Ureter (tissue), 1 donor: ENCODE results near the gene MAPK12. TPM values are rescaled to one million over a fixed set of nuclear protein-coding genes. Genes with fewer than 3 reads are reported as not detected.

Source experiments
- DNase-seq: peaks from one replicate; pipeline ENCODE4 v3.0.0-alpha.2; 2020; ENCODE audit warnings: low spot score
- total RNA-seq: library from RNA; stranded (reverse); gene quantifications from one replicate; pipeline ENCODE4 v1.2.4, GENCODE V29; 2023
- donor health status: DM: yes; HTN: yes; CAD: no.

MAPK12 gene
- 14.1 TPM for total RNA-seq

DNA sequence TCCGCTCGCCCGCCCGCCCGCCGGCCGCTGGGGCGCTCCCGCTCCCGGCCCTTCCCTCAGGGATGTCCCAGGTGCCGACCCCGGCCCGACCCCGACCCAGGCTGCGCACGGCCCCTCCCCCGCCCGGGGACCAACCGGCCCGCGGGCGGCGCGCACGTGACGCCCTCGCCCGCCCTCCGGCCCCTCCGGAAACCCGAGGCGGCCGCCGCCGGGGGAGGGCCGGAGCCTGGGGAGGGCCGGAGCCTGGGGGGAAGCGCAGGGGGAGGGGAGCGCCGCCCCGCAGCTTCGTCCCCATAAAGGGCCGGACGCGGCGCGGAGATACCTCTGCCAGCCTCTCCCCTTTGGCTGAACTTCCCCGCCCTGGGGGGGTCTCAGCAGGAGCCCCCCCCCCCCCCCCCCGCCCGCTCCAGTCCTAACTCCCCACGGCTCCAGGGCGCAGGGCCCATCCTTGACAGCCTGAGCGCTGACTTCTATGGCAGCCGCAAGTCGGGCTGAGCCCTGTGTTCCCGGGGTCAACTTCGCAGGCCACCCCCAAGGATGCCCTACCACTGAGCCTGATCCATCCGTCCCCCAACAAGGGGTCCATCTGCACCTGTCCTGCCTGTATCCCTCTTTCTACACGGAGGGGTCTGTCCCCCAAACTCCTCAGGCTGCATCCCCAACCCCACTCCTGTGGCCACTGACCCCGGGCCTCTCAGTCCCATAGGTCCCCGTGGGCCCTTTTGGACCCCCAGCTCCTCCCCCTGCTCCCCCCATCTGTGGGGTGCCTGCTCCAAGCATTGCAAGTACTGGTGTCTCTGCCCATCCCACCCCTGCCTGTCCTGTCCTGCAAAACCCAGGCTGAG is at the start of gene MAPK12:
Gene MAPK12 (minus strand): TSS at position 69 of the 845 bp plus-strand sequence. CDS start 174 bp downstream, outside the sequence.
- DNase-seq, result no peak

DNA sequence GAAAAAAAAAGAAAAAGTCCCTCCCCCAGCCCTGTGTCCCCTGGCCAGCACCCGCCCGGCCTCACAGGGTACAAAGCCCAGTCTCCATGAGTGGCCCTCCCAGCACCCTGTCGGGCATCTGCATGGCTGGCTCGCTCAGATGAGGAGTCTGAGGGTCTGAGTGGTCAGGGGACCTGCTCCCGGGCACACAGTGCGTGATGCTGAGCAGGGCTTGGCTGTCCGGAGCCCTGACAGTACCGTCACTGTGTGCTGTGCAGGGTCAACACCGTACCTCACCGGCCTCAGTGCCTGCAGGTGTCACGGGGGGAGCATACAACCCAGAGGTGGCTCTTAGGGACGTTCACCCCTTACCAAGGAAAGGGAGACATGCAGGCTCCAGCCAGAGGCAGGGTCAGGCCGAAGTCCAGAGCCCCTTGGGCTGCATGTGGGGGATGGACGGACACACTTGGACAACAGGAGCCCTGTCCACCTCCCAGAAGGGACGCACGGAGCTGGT is 49.5 kb upstream of the MAPK12 start:
- DNase-seq, result no peak

DNA sequence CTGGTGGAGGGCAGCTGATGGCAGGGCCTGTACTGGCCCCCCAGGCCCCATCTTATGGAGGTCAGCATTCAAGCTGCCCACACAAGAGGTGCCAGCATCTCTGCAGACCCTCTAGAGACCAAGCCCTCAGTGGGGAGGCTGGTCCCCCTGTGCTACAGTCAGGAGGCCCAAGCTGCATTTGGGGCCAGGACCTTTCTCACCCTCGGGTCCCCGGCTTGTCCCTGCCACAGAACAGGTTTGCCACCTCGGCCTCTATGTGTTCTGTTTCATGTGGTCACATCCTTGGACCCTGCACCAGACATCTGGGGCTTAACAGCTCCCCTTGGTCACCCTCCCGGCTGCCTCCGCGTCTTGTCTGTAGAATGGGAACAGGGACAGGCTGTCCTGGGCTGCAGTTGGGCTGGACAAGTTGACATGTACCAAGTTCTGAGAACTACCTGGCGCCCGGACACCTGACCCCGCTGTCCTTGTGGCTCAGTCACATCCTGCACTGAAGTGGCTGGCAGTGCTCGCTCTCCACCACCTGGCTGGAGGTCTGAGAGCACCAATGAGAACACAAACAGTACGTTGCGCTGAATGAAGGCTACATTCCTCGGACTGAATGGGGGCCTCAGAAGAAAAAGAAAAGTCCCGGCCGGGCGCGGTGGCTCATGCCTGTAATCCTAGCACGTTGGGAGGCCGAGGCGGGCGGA is 48.7 kb upstream of the MAPK12 start:
- DNase-seq, result peak; percentile 42

DNA sequence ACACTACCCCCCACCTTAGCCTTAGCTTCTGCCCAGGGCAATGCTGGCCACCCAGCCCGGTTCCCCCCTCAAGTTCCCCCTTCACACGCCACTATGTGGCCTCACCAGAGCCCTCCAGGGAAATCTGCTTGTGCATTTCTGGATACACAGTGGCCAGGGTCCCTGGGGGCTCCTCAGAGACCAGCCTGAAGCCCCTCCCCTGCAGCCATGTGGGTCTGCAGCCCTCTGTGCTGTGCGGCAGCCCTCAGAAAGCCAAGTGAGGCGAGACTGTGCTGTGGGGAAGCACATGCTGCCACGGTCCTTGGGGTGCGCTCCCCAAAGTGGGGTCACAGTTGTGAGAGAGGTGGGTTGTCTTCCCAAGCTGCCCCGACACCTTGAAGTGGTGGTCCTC is 48.1 kb upstream of the MAPK12 start:
- DNase-seq, result peak; percentile 41

DNA sequence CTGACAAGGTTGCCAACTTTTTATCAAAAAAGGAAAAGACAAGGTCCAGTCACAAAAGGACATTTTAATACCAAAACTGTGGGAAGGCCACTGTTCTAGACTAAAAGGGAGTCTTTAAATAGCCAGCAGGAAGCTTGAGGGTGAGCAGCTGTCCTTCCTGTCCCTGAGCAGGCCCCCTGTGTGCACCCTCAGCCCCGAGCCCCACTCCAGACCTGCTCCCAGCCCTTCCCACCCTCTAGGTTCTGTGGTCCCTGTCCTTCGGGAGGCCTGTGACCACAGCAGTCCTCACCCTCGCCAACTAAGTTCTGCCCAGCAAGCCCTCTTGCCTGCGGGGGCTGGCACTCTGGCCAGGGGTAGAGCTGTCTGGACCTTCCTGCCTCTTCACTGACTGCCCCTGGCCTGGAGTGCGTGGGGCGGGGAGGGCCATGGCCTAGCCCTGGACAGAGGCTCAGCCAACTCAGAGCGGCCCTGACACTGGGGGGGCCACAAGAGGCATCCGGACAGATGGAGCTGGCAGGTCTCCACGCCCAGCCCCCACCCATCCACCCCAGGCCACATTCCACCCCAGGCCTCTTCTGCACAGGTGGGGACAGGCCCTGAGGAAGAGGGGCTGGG is 47.6 kb upstream of the MAPK12 start:
- peak; percentile 44 for DNase-seq

DNA sequence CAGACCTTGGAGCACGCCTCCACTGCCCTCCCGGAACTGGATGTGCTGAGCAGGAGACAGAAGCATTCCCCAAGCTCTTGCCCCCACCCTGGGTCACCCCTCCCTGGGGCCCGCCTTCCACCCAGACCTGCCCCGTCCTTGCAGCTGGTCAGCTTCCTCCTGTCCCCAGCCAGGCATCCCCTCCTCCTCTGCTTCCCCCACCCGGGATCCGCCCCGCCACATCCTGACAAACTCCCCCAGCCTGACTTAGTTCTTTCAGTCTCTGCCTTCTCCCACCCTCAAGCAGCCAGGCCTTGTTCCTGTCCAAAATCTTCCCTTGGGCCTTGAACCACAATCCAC is 47.1 kb upstream of the MAPK12 start:
- DNase-seq, result peak; percentile 85

DNA sequence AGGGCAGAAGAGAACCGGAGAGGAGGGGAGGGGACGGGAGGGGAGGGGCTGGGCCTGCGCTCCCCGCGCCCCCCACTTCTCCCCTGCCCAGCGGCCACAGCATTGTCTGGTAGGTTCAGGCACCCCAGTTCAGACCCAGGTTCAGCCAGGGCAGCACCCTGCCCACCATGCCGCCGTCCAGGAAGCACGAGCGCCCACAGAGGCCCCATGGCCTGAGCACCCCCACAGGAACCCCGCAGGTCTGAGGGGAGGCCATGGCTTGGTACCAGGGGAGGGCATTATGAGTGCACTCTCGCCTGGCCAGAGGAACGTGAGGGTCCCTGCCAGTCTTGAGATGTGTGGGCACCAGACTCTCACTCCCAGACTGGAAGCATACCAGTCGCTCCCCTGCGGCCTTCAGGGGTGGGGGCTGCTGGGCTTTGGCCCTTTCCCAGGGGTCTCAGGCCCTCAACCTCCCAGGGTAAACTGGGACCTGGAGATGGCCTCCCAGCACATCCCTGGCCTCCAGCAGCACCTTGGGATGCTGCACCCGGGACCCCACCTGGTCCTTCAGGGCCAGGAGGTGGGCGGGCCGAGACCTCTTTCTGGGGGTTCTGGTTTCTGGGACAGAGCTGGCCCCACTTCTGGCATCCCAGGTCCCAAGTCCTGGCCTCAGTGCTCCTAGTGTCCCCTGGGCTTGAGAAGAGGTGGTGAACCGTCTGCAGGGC is 46.6 kb upstream of the MAPK12 start:
- no peak for DNase-seq

DNA sequence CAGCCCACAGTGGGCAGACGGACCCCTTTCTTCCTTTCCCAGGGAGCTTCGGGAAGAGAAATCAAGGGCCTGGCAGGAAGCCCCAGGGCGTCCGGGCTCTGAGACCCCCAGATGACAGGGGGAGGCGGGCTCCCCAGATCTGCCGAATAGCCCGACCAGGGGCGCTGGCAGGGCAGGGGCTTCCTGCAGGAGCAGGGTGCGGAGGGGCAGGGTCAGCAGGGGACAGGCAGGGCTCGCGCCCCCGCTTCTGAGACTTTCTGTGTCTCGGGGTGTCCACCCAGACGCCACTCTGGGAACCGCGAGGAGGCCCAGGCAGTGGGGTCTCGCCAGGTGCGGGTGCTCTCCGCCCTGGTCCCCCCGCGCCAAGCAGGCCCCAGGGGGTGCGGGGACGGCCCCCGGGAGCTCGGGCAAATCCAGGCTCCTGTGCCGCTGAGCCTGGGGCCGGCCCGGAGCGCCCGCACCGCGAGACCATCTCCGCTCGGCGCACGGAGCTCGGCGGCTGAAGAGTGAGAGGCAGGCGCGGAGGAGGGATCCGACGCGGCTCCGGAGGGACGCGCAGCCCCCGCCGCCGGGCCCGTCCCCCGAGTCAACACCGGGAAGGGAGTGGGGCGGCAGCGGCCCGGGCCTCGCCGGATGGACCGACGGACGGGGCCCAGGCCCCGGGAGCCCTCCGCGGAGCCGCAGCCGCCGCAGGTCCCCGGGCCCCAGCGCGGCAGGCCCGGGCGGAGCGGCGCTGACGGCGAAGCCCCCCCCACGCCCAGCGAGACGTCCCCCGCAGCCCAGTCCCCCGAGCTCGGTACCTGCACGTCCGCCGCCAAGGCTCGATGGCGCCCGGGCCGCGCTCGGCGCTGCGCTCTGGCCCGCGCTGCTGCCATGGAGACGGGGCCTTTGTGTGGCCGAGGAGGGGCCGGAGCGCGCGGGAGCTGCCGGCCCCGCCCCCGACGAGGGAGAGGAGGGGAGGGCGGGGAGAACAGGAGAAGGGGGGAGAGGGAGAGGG is 45.6 kb upstream of the MAPK12 start, which contains the start of gene PLXNB2:
Gene PLXNB2 (minus strand): TSS at position 894 of the 997 bp plus-strand sequence. CDS start 17,062 bp downstream, outside the sequence.
- DNase-seq, result peak; percentile 82

DNA sequence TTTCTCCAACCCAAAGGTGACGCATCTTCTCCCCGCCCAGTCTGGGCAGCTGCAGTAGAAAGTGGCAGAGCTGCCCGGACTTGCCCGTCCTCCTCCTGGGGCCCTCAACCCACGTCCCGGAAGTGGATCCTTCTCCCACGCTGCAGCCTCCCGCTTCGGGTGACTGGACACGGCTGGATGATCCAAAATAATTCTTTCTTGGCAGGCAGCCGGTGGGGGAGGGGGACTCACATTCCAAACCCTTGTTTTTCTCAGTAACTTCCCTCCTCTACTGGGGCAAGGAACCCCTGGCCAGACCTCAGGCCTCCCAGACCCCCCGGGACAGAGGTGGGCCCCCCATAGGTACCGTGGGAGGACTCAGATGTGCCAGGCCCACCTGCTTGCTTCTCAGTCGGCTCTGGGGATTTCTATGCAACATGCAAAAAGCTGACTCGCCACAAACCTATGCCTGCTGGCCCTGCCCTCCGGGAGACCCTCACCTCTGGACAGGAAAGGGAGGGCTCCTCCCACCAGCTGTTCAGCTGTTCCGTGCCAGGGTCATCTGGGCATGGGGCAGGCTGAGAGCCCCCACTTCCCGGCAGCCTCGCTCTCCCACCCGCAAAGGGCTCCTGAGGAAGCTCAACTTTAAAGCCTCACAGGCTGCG is 44.6 kb upstream of the MAPK12 start:
- peak; percentile 94 for DNase-seq

DNA sequence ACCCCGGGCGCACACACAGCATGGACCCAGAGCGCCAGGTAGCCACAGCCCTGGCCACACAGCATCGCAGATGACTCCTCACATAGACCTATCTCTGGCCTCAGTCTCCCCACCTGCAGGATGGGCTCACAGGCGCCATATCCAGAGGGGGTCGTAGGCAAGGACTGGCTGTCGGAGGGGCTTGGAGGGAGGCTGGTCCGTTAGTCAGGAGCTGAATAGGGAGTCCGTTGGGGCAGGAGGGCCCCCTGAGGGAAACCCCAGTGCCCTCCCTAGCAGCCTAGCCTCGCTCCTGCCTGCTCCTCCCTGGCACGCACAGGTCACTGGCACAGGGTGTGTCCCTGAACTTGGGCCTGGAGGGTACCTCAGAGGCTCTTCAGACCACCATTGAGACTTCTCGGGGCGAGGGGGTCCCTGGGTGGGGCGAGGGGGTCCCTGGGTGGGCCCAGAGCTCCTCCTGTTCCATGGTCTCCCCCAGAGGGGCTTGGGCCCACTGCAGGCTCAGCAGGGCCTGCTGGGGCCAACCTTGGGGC is 44.0 kb upstream of the MAPK12 start:
- no peak for DNase-seq

DNA sequence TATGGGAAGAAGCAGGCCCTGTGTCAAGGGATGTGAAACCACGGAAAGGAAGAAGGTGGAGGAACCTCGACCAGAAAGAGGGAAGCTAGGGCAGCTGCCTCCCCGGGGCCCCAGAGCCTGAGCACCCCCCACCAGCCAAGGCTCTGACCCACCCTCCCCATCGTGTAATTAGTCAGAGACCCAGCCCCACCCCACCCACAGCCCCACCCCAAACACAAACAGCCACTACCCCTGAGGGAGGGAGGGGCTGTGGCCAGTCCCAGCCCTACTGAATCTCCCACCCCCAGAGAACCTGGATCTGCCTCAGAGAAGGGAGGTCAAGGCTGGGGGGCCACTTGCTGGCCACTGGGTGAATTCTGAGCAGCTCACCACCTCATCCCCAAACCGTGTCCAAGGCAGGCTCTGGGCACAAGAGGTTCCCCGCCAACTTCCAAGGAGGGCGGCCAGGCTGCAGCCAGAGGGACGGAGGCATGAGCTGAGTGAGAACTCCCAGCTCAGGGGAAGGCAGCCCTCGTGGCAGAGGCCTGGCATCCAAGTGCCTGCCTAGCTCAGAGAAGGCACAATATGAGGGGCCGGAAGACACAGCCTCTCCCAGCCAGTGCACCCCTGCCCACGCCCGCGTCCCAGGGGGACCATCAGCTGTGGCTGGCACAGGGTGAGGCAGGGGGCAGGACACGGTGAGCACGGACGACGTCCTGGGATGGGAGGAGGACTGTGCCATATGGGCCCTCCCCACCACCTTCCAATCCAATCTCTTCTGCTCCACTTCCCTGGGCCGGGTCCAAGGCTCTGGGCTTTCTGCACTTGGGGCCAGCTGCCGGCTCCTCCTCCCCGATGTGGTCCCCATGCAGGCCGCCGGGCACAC is 43.3 kb upstream of the MAPK12 start:
- DNase-seq, result no peak

DNA sequence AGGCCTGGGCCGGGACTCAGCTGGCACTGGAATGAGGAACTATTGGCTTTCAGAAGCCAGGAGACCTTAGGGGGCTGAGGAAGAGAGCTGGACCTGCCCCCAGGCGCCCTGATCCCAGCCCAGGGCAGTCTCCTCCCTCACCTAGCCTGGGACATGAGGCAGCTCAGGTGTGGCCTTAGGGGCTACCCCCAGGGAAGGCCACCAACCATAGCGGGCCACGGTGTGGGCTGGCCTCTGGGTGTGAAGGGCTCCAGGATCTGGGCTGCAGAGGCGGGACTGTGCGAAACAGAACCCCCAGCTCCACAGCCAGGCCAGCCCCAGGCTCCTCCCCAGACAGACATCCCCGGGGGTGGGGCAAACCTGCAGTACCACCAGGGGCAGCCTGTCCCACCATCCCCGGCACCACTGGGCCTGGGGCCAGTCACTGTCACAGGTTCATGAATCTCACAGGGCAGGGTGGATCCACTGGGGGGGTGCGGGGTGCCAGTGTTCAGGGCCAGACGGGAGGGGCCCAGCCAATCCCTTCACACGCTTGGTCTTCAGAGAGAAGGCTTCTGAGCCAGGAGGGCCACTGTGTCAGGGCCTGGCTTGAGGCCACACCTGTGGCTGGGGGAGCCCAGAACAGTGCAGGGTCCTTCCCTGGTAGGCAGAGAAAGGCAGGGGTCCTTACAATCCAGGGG is 42.5 kb upstream of the MAPK12 start:
- DNase-seq, result peak; percentile 81

DNA sequence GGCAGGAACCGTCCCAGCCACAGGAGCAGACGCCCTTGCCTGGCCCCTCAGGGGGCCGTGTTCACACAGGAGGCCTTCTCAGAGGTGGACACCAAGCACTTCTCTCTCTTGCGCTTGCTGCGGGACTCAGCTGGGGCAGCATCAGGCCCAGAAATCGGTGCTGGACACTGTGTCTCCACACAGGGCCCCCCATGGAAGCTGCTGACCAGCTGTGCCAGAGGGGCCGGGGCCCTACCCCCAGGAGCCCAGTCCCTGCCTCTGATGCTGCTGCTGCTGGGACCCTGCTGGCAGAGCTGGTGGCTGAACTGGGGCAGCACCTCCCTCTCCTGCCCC is 42.0 kb upstream of the MAPK12 start:
- no peak for DNase-seq

DNA sequence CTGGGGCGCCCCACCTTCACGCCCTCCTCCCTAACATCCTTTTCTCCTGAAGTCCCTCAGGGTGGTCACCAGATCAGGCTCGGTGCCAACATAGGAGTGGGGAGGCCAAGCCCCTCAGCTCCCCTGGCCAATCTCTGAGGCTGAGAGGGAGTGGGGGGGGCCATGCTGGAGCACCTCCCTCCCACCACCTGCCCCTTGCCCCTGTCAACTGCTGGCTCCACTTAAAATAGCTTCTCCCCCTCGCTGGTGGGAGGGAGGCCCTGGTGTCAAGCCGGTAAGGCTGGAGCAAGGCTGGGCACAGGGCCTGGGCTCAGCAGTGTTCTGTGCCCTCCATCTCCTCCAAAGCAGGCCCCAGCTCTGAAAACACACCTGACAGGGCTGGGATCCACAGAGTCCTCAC is 41.1 kb upstream of the MAPK12 start:
- DNase-seq, result no peak

DNA sequence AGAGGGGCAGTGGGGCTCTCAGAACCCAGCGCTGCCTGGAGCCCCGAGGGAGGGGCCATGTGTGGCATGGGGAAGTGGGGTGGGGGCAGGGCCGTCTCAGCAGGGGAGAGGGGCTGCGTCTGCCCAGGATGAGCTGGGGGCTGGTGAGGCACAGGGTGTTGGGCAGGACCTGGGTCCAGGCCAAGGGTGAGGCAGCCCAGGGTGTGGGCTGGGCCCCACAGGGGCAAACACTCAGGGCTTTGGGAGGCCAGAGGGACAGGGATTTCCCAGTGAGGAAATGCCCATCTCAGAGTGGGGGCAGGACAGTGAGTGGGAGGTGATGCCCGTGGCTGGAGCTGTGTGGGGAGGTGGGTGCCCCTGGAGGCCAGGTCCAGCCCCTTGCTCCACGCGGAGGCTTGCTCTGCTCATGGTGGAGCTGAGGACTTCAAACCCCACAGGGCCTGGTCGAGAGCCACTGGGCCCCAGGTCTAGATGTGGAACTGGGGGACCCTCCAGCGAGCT is 40.6 kb upstream of the MAPK12 start:
- DNase-seq, result no peak

DNA sequence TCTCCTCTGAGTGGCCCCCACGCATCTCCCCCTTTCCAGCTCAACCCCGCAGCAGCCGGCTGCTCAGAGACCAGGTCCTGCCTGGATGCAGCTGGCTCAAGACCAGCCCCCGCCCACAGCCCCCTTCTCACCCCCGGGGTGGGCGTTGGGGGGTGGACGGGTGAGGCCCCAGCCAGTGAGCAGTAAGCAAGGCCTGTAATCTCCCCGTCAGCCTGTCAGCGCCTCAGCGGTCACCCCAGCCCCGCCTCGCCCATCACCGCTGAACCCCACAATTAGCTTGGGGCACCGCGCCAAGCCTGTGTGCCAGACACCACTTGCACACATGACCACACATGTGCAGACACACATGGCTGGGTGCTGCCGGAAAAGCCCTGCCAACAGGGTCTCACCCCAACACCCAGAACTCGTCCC is 40.1 kb upstream of the MAPK12 start:
- DNase-seq, result no peak

DNA sequence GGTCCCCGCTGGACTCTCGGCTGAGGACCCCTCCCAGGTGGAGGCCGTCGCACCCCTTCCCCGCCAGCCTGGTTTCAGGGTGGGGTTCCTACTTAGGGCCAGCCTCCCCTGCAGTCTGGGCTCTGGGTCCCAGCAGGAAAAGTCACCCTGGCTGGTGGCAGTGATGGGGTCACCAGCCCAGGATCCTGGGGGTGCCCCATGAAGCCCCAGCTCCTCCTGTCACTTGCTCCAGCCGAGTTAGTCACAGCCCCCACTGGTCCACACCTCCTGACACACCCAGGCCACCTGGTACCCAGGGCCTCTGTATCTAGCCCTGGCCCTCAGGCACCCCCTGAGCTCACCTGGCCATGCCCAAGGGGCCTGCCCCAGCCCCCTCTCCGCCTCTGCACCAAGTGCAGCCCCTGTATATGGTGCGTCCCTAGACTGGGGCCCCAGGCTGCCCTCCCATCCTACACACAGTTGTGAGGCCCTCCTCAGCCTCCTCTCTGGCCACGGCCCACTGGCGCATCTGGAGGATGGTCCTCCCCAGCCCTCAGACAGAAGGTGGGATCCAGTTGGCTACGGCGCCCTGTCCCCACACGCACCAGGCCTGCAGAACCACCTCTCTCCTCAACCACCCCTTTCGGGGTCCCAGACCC is 39.3 kb upstream of the MAPK12 start:
- no peak for DNase-seq
